PFSK-1 (cell line): ENCODE measurements around the gene PPP1R10.

Source experiments
- FOXP2 ChIP-seq: optimal IDR thresholded peaks from 2 replicates; pipeline ENCODE3; 2011; ENCODE audit warnings: borderline replicate concordance, control low read depth, inconsistent platforms; ENCODE audit not compliant: insufficient read depth; ENCODE audit errors: extremely low read length, extremely low read depth
- POLR2AphosphoS5 ChIP-seq: IDR thresholded peaks from 2 replicates; pipeline ENCODE4 v1.6.1; 2012; ENCODE audit warnings: low read depth, mild to moderate bottlenecking, control low read depth, low read length, moderate library complexity
- REST ChIP-seq, 2 experiments: IDR thresholded peaks; 2 replicates each; pipeline versions ENCODE4 v1.6.1 to v1.8.0; 2011 to 2012; ENCODE audit warnings: low read depth in 2 of 2, low read length in 2 of 2, control low read depth in 1 of 2, inconsistent platforms in 1 of 2, mild to moderate bottlenecking in 1 of 2, moderate library complexity in 1 of 2; ENCODE audit not compliant: insufficient read depth in 1 of 2
- SIN3A ChIP-seq: IDR thresholded peaks from 2 replicates; pipeline ENCODE4 v1.6.1; 2012; ENCODE audit warnings: mild to moderate bottlenecking, low read length, moderate library complexity, borderline replicate concordance; ENCODE audit not compliant: insufficient read depth
- TAF1 ChIP-seq: IDR thresholded peaks from 2 replicates; pipeline ENCODE4 v1.6.1; 2012; ENCODE audit warnings: low read length, control low read depth, borderline replicate concordance; ENCODE audit not compliant: insufficient read depth

PPP1R10 gene

GRCh38 chr6:30646450-30647241, 29.6 kb upstream of the PPP1R10 start, which contains the start of gene C6orf136:
C6orf136 (plus strand) TSS chr6:30647133; CDS start chr6:30647232, 99 bp downstream.
- TF ChIP-seq SIN3A (peak; percentile 89; the same call in 1 of the 2 replicates), REST (IDR thresholded peaks at IDR 0.05; ENCODE audit: insufficient read depth in 1 of 2, low read depth in 2 of 2, low read length in 2 of 2) (no peak)

GRCh38 chr6:30645989-30646388, 28.9 kb upstream of the PPP1R10 start:
- TF ChIP-seq FOXP2 (no peak), TAF1 (no peak), REST (IDR thresholded peaks at IDR 0.05; ENCODE audit: insufficient read depth in 1 of 2, low read depth in 2 of 2, low read length in 2 of 2) (no peak), POLR2AphosphoS5 (no peak), SIN3A (no peak)

- TF ChIP-seq REST (IDR thresholded peaks at IDR 0.05; ENCODE audit: insufficient read depth in 1 of 2, low read depth in 2 of 2, low read length in 2 of 2), result no peak
- TF ChIP-seq FOXP2, result no peak
- no peak for TF ChIP-seq POLR2AphosphoS5
- TF ChIP-seq TAF1, result no peak
- TF ChIP-seq SIN3A, result no peak
Measured at GRCh38 chr6:30644769-30645168, 27.7 kb upstream of the PPP1R10 start.

GRCh38 chr6:30643656-30644055, 26.6 kb upstream of the PPP1R10 start:
- TF ChIP-seq POLR2AphosphoS5, result no peak
- TF ChIP-seq TAF1, result no peak
- TF ChIP-seq SIN3A, result no peak
- no peak for TF ChIP-seq FOXP2
- no peak for TF ChIP-seq REST (IDR thresholded peaks at IDR 0.05; ENCODE audit: insufficient read depth in 1 of 2, low read depth in 2 of 2, low read length in 2 of 2)

GRCh38 chr6:30641048-30641447, 24.0 kb upstream of the PPP1R10 start:
- TF ChIP-seq REST (IDR thresholded peaks at IDR 0.05; ENCODE audit: insufficient read depth in 1 of 2, low read depth in 2 of 2, low read length in 2 of 2), result no peak
- TF ChIP-seq TAF1, result no peak
- no peak for TF ChIP-seq POLR2AphosphoS5
- no peak for TF ChIP-seq FOXP2
- TF ChIP-seq SIN3A, result no peak
